SU-DHL-6 (cell line): Measurements from ENCODE around the gene SPTAN1.

ENCODE experiments used
- H2AFZ ChIP-seq: fragments of 200-600 bp; sonication (generic); 2 replicates; pipeline ENCODE4 v1.6.1; 2014; ENCODE audit warnings: low read depth, mild to moderate bottlenecking, moderate library complexity, mixed read lengths, antibody characterized with exemption, low read length; ENCODE audit not compliant: severe bottlenecking
- H3F3A ChIP-seq: fragments of 200-600 bp; shearing (Covaris generic); 2 replicates; pipeline ENCODE4 v1.6.0; 2016; ENCODE audit warnings: antibody characterized with exemption, mild to moderate bottlenecking; ENCODE audit not compliant: insufficient read depth
- H3K27ac ChIP-seq: fragments of 200-600 bp; sonication (generic); 2 replicates; pipeline ENCODE4 v1.5.1; 2016; ENCODE audit warnings: low read depth, mild to moderate bottlenecking, low read length, moderate library complexity, mixed read lengths
- H3K27me3 ChIP-seq: fragments of 200-600 bp; sonication (generic), shearing (Covaris generic); 2 replicates; pipeline ENCODE4 v1.6.0; 2014; ENCODE audit warnings: mild to moderate bottlenecking, low read length
- H3K36me3 ChIP-seq: fragments of 200-600 bp; sonication (generic); 2 replicates; pipeline ENCODE4 v1.6.1; 2014; ENCODE audit warnings: mild to moderate bottlenecking, low read length, mixed read lengths
- H3K4me2 ChIP-seq: fragments of 300-600, 200-600 bp; shearing (Covaris generic), sonication (generic); 2 replicates; pipeline ENCODE4 v1.6.0; 2014; ENCODE audit warnings: low read length, low read depth, mild to moderate bottlenecking; ENCODE audit not compliant: poor library complexity, severe bottlenecking
- H3K4me3 ChIP-seq: fragments of 200-600 bp; sonication (generic); 2 replicates; pipeline ENCODE4 v1.5.1; 2014; ENCODE audit warnings: antibody characterized with exemption, low read length, mild to moderate bottlenecking, mixed read lengths; ENCODE audit not compliant: insufficient read depth, poor library complexity, severe bottlenecking
- H3K79me2 ChIP-seq: fragments of 200-600 bp; sonication (generic); 2 replicates; pipeline ENCODE4 v1.6.1; 2014; ENCODE audit warnings: mild to moderate bottlenecking, low read length, moderate library complexity; ENCODE audit not compliant: insufficient read depth
- H3K9ac ChIP-seq: fragments of 200-600 bp; sonication (generic); 2 replicates; pipeline ENCODE4 v1.7.0; 2014; ENCODE audit warnings: mild to moderate bottlenecking, low read length
- H3K9me2 ChIP-seq: fragments of 200-600 bp; sonication (generic); replicated peaks from 2 replicates; pipeline ENCODE4 v1.6.1; 2014; ENCODE audit warnings: low read length; ENCODE audit not compliant: insufficient read depth
- H3K9me3 ChIP-seq: fragments of 200-600 bp; sonication (generic); 2 replicates; pipeline ENCODE4 v1.6.1; 2014; ENCODE audit warnings: low read length, mixed read lengths; ENCODE audit not compliant: insufficient read depth
- H4K20me1 ChIP-seq: fragments of 200-600 bp; sonication (generic); 2 replicates; pipeline ENCODE4 v1.6.1; 2014; ENCODE audit warnings: low read depth, mild to moderate bottlenecking, antibody characterized with exemption, low read length, moderate library complexity, mixed read lengths
- EZH2phosphoT487 ChIP-seq: fragments of 200-600 bp; sonication (generic), shearing (Covaris generic); conservative IDR thresholded peaks from 2 replicates; pipeline ENCODE4 v1.6.1; 2018; ENCODE audit warnings: mild to moderate bottlenecking, antibody characterized with exemption, low read length, moderate library complexity, mixed read lengths
- TF ChIP-seq, protein P1 (sequence below): fragments of 200-600 bp; sonication (generic); IDR thresholded peaks from one replicate; pipeline ENCODE4 v1.5.1; 2017; ENCODE audit warnings: antibody characterized with exemption, mild to moderate bottlenecking, low read length, moderate library complexity; ENCODE audit not compliant: insufficient read depth, poor library complexity, severe bottlenecking

Gene SPTAN1

GRCh38 chr9:128555180-128555721, 2.9 kb downstream of the SPTAN1 start:
- no peak overlapping the region for H3K4me3 ChIP-seq
- peaks cover 21% of the 10 kb centered on the region for H4K20me1 ChIP-seq
- no peaks in the 10 kb centered on the region; the same call in 1 of the 2 replicates for H3F3A ChIP-seq
- no peaks in the 10 kb centered on the region for H3K27me3 ChIP-seq
- peaks cover 76% of the 10 kb centered on the region for H3K79me2 ChIP-seq
- H3K9me2 ChIP-seq: no peaks in the 10 kb centered on the region
- no peaks in the 10 kb centered on the region for H3K9me3 ChIP-seq
- H2AFZ ChIP-seq: no peak overlapping the region
- no peaks in the 10 kb centered on the region for H3K36me3 ChIP-seq
- no peak overlapping the region for H3K27ac ChIP-seq
- no peak for TF ChIP-seq EZH2phosphoT487
- TF ChIP-seq, protein P1, sequence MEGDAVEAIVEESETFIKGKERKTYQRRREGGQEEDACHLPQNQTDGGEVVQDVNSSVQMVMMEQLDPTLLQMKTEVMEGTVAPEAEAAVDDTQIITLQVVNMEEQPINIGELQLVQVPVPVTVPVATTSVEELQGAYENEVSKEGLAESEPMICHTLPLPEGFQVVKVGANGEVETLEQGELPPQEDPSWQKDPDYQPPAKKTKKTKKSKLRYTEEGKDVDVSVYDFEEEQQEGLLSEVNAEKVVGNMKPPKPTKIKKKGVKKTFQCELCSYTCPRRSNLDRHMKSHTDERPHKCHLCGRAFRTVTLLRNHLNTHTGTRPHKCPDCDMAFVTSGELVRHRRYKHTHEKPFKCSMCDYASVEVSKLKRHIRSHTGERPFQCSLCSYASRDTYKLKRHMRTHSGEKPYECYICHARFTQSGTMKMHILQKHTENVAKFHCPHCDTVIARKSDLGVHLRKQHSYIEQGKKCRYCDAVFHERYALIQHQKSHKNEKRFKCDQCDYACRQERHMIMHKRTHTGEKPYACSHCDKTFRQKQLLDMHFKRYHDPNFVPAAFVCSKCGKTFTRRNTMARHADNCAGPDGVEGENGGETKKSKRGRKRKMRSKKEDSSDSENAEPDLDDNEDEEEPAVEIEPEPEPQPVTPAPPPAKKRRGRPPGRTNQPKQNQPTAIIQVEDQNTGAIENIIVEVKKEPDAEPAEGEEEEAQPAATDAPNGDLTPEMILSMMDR: no peak
- peak overlapping the region; percentile 95 for H3K4me2 ChIP-seq
- H3K9ac ChIP-seq: peak overlapping the region; percentile 92; the same call in 1 of the 2 replicates

DNA sequence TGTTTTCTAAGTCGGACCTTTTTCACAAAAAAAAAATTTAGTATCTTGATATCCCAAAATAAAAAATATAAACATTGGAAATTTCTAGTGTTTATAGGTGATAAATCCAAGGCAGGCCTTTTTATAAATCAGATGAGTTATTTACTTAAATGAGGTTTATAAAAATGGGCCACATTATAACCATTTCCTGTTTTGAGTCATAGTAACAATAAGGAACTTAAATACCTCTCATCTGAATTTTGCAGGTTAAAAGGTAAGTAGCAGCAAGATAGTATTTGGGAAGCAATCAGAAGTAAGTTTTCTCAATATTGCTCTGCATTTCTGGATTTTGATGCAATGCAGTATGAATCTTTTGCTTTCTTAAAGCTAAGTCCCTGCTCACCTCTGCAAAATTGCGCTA, 3.9 kb downstream of the SPTAN1 start:
- H3K27me3 ChIP-seq: no peaks in the 10 kb centered on the region
- H3K4me3 ChIP-seq: no peak overlapping the region
- H3K79me2 ChIP-seq: peaks cover 86% of the 10 kb centered on the region
- H3K9me3 ChIP-seq: no peaks in the 10 kb centered on the region
- H2AFZ ChIP-seq: no peak overlapping the region
- H3K27ac ChIP-seq: no peak overlapping the region
- no peaks in the 10 kb centered on the region; the same call in 1 of the 2 replicates for H3F3A ChIP-seq
- TF ChIP-seq, protein P1: no peak
- no peak for TF ChIP-seq EZH2phosphoT487
- peak overlapping the region; percentile 8 for H3K4me2 ChIP-seq
- no peak overlapping the region for H3K9ac ChIP-seq
- peaks cover 21% of the 10 kb centered on the region for H4K20me1 ChIP-seq
- no peaks in the 10 kb centered on the region for H3K9me2 ChIP-seq
- no peaks in the 10 kb centered on the region for H3K36me3 ChIP-seq

- no peak overlapping the region for H2AFZ ChIP-seq
- no peaks in the 10 kb centered on the region for H3K9me2 ChIP-seq
- H3K79me2 ChIP-seq: peaks cover 91% of the 10 kb centered on the region
- no peaks in the 10 kb centered on the region for H3K27me3 ChIP-seq
- H3K27ac ChIP-seq: no peak overlapping the region
- no peaks in the 10 kb centered on the region for H3K9me3 ChIP-seq
- peaks cover 21% of the 10 kb centered on the region for H4K20me1 ChIP-seq
- no peak for TF ChIP-seq EZH2phosphoT487
- TF ChIP-seq, protein P1: no peak
- H3K4me2 ChIP-seq: no peak overlapping the region
- H3K4me3 ChIP-seq: no peak overlapping the region
- no peaks in the 10 kb centered on the region; the same call in 1 of the 2 replicates for H3F3A ChIP-seq
- H3K9ac ChIP-seq: no peak overlapping the region
- H3K36me3 ChIP-seq: no peaks in the 10 kb centered on the region
Measured at GRCh38 chr9:128556926-128557634, 4.7 kb downstream of the SPTAN1 start.
